Measurements from ENCODE around the gene SLC13A2.
"Not testable (repeated sequence)": the region's sequence is repeated elsewhere in the genome, so short reads cannot be mapped to it uniquely, and the experiment has no call there.

Gene SLC13A2

GRCh38 chr17:28519236-28519635 lies 45.8 kb downstream of the SLC13A2 start:
- no peak for DNase-seq

DNA sequence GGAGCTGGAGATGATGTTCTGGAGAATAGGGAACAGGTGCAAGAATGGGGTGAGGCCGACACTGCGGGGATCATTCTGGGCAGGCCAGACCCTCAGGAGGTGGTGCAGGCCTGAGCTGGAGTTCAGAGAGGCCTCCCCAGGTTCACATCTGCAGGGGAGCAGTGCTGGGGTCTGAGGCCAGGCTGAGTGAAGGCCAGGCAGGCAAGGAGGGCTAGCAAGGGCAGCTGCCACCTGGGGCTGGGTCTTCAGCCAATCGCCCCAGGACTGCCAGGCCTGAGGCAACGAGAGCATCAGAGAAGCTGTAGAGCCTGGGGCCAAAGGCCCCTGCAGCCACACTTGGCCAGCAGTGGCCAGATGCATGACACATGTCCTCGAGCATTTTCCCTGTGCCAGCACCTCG lies 47.2 kb downstream of the SLC13A2 start:
- DNase-seq = no peak

DNA sequence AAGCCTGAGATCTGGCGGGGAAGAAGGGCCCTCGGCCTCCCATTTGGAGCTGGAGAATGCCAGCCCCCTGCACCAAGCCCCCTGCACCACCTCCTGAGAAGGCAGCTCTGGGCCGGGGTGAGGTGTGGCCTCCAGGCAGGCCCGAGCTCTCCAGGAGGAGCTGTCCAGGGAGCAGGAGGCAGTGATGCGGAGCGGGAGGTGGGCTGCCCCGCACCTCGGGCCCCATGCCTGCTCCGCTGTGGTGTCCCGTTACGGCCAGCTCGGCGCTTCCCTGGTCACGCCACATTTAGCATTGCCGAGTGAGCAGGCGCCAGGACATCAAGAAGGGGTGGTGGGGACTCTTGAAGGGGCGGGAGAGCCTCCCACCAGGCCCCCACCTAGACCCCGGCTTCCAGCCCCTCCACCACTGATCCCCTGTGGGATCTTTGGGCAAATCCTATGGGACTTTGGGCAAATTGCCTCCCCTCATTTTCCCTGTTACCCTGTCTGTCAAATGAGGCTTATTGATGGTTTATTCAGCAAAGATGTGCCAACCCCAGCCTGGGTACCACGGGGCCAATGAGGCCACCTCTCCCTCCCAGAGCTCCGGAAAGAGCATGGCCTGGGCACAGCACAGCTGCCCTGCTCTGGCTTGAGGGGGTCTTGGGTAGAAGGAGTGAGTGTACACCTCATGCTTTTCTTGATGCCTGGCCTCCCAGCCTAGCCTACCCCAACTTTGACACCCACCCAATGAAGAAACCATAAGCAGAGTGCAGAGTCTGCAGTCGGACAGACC lies 48.1 kb downstream of the SLC13A2 start:
- no peak for DNase-seq

DNA sequence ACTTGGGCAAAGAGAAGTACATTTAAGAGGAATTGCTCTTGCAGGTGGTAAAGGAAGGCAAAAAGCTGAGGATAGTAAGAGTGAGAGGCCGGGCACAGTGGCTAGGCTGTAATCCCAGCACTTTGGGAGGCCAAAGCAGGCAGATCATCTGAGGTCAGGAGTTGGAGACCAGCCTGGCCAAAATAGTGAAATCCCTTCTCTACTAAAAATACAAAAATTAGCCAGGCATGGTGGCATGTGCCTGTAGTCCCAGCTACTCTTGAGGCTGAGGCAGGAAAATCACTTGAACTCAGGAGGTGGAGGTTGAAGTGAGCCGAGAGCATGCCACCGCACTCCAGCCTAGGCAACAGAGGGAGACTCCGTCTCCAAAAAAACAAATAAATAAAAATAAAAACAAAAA lies 48.8 kb downstream of the SLC13A2 start:
- DNase-seq = not testable (repeated sequence)

DNA sequence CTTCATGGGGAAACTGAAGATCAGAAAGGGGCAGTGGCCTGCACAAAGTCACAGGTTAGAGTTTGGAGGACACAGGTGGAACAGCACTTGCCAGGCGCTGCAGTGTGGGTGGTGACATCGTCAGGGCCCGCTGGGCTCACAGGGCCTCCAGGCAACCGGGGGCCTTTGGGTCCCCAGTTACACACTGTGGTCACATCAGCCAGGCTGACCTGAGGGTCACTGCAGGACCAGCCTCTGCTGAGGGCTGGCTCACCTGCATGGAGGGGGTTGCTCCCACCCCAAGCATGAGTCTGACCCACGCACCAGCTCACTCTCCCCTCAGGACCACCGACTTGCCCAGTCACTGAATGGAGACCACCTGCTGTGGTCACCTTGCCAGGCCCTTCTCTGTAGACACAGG lies 49.7 kb downstream of the SLC13A2 start:
- DNase-seq = no peak

GRCh38 chr17:28523876-28524275 lies 50.4 kb downstream of the SLC13A2 start:
- no peak for DNase-seq

DNA sequence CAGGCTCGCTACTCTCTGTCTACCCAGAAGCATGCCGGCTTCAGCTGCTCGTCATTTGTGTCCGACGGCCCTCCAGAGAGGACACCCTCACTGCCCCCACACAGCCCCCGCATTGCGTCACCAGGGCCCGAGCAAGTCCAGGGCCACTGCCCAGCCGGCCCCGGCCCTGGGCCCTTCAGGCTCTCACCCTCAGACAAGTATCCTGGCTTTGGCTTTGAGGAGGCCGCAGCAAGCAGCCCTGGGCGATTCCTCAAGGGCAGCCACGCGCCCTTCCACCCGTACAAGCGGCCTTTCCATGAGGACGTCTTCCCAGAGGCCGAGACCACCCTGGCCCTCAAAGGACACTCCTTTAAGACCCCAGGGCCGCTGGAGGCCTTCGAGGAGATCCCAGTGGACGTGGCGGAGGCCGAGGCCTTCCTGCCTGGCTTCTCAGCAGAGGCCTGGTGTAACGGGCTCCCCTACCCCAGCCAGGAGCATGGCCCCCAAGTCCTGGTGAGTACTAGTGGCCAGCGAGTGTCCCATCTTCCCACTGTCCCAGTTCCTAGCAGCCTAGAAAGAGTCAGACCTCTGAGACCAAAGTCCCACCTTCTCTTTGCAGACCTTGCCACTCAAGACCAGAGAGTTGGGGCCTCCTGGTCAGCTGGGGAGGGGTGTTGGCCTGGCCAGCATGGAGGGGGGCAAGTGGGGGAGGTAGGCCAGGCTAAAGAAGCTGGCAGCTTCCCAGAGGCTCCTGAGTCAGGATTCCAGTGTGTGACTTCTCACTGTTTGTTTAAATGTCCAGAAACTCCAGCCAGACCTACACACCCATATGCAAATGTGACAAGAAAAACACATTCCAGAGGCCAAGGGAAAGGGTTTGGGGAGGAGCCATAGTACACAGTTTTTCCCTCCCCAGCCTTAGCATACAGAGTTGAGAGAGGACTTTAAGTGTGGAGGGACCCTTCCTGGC lies 51.3 kb downstream of the SLC13A2 start:
- DNase-seq = no peak

GRCh38 chr17:28526381-28526780 lies 52.9 kb downstream of the SLC13A2 start:
- DNase-seq = no peak

DNA sequence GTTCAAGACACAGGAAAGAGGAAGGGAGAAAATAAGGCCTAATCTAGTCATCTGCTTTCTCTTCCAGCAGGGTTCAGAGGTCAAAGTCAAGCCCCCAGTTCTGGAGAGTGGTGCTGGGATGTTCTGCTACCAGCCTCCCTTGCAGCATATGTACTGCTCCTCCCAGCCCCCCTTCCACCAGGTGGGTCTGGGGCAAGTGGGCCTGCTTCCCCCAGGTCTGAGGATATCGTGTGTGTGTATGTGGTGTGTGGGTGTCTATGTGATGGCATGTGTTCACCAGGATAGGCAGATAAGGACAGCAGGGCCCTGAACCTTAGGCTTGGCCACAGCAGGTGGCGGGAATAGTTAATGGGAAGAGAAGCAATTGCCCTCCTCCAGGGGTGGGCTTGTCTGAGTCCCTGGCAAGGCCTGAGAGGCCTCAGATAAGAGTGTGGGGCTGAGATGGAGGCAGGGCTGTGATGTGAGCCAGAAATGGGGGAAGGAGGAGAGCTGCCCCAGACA lies 53.8 kb downstream of the SLC13A2 start:
- DNase-seq = no peak

DNA sequence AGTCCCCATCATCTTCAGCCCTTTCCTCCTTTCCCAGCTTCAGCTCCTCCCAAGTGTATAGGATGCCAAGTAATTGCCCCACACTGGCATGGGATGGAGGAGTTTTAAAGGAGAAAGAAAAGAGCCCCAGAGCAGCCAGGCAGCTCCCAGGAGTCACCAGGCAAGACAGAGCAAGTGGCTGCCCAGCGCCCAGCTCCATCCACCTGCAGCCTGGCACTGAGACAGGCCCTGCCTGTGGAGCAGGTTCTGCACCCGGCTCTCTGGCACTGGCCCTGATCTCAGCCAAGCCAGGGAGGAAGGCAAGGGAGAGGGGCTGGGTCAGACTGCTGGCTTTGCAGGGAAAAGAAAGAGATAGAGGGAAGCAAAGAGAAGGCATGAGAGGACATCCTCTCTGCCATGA lies 54.4 kb downstream of the SLC13A2 start:
- no peak for DNase-seq

GRCh38 chr17:28528327-28529012 lies 55.0 kb downstream of the SLC13A2 start:
- DNase-seq = no peak

DNA sequence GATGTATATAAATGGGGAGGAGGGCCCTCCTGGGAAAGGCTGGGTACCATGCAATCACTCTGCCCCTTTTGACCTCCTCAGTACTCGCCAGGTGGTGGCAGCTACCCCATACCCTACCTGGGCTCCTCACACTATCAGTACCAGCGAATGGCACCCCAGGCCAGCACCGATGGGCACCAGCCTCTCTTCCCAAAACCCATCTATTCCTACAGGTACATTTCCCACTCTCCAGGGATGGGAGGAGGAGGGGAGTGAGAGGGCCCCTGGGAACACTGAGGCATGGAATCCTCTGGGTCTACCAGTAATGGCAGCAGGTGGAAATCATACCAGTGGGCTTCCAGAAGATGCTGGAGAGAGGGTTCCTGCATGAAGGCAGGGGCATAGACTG lies 55.6 kb downstream of the SLC13A2 start:
- no peak for DNase-seq

DNA sequence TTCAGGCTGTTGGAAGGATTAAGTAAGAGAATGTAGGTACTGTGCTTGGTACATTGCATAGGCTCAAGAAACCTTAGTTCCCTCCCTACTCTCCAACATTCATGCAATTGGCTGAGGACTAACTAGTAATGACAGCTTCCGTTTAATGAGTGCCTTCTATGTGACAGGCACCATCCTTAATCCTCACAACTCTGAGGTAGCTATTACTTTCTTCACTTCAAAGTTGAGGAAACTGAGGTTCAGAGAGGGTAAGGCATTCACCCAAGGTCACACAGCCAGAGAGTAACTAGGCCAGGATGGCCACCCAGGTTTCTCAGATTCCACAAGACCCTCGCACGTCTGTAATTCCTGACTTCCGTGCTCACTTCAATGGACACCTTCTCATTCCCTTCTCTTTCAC lies 56.8 kb downstream of the SLC13A2 start:
- no peak for DNase-seq

- no peak for DNase-seq
Measured at GRCh38 chr17:28530926-28531325, 57.5 kb downstream of the SLC13A2 start.

DNA sequence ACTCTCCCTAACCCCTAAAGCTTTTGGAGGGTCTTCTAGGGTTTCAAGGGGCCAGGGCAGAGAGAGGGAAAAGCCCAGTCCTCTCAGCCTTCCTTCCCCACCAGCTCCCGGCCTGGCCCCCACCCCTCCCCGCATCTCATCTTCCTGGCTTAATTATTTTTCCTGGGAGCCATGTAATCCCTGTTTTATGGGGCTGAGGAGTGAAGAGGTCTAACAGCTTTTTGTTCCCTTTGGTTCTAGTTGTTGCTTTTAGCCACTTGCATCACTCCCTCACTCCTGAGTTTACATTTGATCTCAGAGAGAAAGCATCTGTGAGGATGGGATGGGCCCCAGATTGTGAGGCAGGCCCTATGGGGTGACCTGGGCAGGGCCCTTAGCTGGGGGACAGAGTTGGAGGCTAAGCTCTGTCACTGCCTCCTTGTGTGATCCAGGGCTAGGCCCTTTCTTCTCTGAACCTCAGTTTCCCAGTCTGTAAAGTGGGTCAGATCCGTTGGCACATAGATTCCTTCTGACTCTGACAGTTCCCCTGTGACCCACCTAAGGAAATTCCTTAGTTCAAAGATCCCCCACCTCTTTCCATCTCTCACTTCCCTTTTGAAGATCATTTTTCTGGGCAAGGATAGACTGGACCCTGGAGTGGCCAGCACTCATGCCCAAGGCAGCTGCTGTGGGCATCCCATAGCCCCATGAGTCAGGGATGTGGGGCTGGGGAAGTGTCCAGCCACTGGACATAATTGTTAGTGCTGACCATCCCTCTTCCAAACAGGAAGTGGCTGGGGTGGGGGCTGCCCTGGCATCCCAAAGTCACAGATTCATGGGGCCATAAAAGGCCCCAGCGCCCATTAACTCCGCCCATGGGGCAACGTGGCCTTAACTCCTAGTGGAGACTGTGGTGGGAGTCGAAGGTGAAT lies 58.9 kb downstream of the SLC13A2 start:
- no peak for DNase-seq

- DNase-seq = no peak
Measured at GRCh38 chr17:28533091-28533807, 59.8 kb downstream of the SLC13A2 start.

DNA sequence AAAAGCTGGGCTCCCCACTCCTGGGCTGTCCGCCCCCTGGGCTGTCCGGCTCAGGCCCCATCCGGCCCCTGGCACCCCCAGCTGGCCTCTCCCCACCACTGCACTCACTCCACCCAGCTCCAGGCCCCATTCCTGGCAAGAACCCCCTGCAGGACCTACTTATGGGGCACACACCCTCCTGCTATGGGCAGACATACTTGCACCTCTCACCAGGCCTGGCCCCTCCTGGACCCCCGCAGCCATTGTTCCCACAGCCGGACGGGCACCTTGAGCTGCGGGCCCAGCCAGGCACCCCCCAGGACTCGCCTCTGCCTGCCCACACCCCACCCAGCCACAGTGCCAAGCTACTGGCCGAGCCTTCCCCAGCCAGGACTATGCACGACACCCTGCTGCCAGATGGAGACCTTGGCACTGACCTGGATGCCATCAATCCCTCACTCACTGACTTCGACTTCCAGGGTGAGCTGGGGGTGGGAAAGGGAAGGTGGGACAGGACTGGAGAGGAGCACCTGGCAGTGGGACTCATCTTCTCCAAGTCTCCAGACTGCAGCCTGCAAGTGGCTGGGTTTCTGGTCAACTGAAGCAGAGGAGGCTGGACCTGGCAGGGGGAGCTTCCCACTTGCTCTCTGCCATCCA lies 61.4 kb downstream of the SLC13A2 start:
- peak; percentile 49 for DNase-seq

- DNase-seq = no peak
Measured at GRCh38 chr17:28536532-28537218, 63.2 kb downstream of the SLC13A2 start.

GRCh38 chr17:28537219-28537610 lies 63.8 kb downstream of the SLC13A2 start:
- no peak for DNase-seq

DNA sequence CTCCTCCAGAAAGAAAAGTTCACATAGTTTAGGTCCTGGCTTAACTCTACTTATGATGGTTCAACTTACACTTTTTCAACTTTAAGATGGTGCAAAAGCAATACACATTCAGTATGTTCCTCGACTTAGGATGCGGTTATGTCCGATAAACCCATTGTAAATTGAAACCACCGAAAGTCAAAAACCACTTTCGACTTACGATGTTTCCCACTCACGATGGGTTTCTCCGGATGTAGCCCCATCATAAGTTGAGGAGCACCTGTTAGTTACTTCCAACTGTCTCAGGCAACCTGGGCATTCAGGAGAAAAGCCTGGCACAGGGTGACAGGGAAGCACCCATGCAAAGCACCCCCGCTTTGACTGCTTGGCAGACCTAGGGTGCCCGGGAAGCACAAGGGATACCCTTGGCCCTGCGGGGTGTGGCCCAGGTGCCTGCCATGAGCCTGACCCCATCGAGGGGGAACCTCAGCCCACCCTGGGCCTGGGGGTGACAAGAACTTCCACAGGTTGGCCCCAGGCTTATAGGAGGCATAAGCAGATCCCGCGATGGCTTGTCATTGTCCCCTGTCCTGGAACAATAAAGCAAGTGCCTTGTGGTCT lies 65.0 kb downstream of the SLC13A2 start:
- no peak for DNase-seq

All from 8988T (cell line).